ENCODE measurements around the gene ESR2.

- TF ChIP-seq, protein P1, sequence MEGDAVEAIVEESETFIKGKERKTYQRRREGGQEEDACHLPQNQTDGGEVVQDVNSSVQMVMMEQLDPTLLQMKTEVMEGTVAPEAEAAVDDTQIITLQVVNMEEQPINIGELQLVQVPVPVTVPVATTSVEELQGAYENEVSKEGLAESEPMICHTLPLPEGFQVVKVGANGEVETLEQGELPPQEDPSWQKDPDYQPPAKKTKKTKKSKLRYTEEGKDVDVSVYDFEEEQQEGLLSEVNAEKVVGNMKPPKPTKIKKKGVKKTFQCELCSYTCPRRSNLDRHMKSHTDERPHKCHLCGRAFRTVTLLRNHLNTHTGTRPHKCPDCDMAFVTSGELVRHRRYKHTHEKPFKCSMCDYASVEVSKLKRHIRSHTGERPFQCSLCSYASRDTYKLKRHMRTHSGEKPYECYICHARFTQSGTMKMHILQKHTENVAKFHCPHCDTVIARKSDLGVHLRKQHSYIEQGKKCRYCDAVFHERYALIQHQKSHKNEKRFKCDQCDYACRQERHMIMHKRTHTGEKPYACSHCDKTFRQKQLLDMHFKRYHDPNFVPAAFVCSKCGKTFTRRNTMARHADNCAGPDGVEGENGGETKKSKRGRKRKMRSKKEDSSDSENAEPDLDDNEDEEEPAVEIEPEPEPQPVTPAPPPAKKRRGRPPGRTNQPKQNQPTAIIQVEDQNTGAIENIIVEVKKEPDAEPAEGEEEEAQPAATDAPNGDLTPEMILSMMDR (IDR thresholded peaks at IDR 0.05; ENCODE audit: insufficient read depth, low read length, poor library complexity, severe bottlenecking): no peak
- no peak for TF ChIP-seq EZH2phosphoT487 (conservative IDR thresholded peaks at IDR 0.05; ENCODE audit: low read length)
These were observed 198.6 kb downstream of the ESR2 start for GRCh38 chr14:64095620-64096019.

Data from SU-DHL-6 (cell line).